Measurements from ENCODE around the gene P2RX3.

The P2RX3 gene

DNA sequence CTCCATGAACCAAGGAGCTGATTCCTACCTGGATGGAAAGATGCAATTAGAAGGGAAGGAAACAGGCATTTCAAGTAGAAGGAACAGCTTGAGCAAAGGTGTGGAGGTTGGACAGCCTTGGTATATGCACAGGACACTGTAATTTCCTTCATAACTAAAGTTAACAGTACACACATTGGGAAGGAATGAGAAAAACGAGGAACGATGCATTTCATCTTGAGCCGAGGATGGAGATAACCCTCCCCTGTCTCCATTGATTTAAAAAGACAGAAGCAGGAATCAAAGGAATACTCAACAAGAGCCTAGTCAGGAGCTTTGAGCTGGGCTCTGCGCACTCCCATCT is 54.6 kb downstream of the P2RX3 start:
- in situ Hi-C loops (cut with HindIII; ENCODE audit: low sequenced_read_pairs) = no loop called here

DNA sequence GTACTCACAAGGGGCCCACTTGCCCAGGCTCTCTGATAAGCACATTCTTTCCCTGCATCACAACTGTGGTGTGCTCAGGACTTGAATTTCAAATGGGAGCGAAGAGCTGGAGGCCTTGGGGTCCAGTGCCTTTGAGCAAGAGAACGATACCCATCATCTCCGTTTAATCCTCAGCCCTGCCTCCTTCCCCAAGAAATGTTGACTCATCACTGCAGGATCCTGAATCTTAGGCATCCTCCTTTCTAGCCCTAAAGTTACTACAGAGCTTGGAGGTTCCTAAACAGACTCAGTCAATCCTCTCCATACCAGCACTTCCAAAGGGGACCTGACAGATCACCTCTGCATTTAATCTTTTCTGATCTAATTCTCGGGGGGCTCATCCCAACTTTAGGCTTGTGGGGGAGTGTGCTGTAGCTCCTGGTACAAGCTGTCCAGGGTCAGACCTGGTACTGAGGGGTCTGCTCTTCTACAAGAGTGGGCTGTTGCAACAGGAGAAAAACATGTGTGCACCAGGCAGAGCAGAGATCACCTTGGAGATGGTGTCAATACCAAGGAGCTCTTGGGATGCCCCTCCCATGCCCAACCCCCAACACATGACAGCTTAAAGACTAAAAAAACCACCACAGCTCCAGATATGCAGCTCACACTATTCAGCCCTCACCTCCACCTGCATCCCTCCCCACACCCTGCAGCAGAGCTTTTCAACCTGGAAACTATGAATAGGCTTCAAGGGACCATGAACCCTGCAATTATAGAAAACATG is 56.2 kb downstream of the P2RX3 start:
- DNase-seq (ENCODE audit: low read depth, low spot score) = no peak
- no peak overlapping the region for H3K4me3 ChIP-seq (ENCODE audit: low read depth, low read length)
- TF ChIP-seq, protein P1, sequence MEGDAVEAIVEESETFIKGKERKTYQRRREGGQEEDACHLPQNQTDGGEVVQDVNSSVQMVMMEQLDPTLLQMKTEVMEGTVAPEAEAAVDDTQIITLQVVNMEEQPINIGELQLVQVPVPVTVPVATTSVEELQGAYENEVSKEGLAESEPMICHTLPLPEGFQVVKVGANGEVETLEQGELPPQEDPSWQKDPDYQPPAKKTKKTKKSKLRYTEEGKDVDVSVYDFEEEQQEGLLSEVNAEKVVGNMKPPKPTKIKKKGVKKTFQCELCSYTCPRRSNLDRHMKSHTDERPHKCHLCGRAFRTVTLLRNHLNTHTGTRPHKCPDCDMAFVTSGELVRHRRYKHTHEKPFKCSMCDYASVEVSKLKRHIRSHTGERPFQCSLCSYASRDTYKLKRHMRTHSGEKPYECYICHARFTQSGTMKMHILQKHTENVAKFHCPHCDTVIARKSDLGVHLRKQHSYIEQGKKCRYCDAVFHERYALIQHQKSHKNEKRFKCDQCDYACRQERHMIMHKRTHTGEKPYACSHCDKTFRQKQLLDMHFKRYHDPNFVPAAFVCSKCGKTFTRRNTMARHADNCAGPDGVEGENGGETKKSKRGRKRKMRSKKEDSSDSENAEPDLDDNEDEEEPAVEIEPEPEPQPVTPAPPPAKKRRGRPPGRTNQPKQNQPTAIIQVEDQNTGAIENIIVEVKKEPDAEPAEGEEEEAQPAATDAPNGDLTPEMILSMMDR (IDR thresholded peaks at IDR 0.05; ENCODE audit: low read depth, low read length) = no peak
- in situ Hi-C loops (cut with HindIII; ENCODE audit: low sequenced_read_pairs) = no loop called here

More for the DNA sequence above, 54.6 kb downstream of the P2RX3 start:
- TF ChIP-seq, protein P1 (IDR thresholded peaks at IDR 0.05; ENCODE audit: low read depth, low read length) = no peak
- no peak overlapping the region for H3K4me3 ChIP-seq (ENCODE audit: low read depth, low read length)
- no peak for DNase-seq (ENCODE audit: low read depth, low spot score)

- TF ChIP-seq, protein P1 (IDR thresholded peaks at IDR 0.05; ENCODE audit: low read depth, low read length) = no peak
- in situ Hi-C loops (cut with HindIII; ENCODE audit: low sequenced_read_pairs) = no loop called here
- DNase-seq (ENCODE audit: low read depth, low spot score) = no peak
- H3K4me3 ChIP-seq (ENCODE audit: low read depth, low read length) = no peak overlapping the region
Observed at GRCh38 chr11:57395905-57396623, 57.9 kb downstream of the P2RX3 start.

DNA sequence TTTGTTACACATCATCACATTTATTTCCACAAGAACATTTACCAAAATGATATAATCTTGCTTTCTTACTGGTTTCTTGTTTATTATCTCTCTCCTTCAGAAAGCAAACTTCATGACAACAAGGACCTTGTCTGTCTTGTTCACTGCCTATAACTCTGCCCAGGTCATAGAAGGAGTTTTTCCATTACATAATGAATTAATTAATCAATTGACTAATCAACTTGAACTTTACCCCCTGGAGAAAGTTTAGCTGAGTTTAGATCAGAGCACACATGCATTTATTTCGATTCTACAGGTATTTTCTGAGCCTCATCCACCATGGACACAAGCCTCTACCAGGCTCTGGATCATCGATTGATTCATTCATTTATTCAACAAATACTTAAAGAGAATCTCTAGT is 58.6 kb downstream of the P2RX3 start:
- TF ChIP-seq, protein P1 (IDR thresholded peaks at IDR 0.05; ENCODE audit: low read depth, low read length) = no peak
- DNase-seq (ENCODE audit: low read depth, low spot score) = no peak
- in situ Hi-C loops (cut with HindIII; ENCODE audit: low sequenced_read_pairs) = no loop called here
- no peak overlapping the region for H3K4me3 ChIP-seq (ENCODE audit: low read depth, low read length)

GRCh38 chr11:57397394-57397990 is 59.3 kb downstream of the P2RX3 start:
- no peak for DNase-seq (ENCODE audit: low read depth, low spot score)
- TF ChIP-seq, protein P1 (IDR thresholded peaks at IDR 0.05; ENCODE audit: low read depth, low read length) = no peak
- no peak overlapping the region for H3K4me3 ChIP-seq (ENCODE audit: low read depth, low read length)
- in situ Hi-C loops (cut with HindIII; ENCODE audit: low sequenced_read_pairs) = no loop called here

- peak; percentile 52 for DNase-seq (ENCODE audit: low read depth, low spot score)
- TF ChIP-seq, protein P1 (IDR thresholded peaks at IDR 0.05; ENCODE audit: low read depth, low read length) = no peak
- in situ Hi-C loops (cut with HindIII; ENCODE audit: low sequenced_read_pairs) = no loop called here
- H3K4me3 ChIP-seq (ENCODE audit: low read depth, low read length) = no peak overlapping the region
Observed at GRCh38 chr11:57399221-57399620, 61.1 kb downstream of the P2RX3 start.
